Measurements from ENCODE around the gene PBX3. TPM values are rescaled to one million over a fixed set of nuclear protein-coding genes. Genes with fewer than 3 reads are reported as not detected.

Gene PBX3
- polyA plus RNA-seq, 5 donors, result 36.5 to 47.7 (median 44.4) TPM

DNA sequence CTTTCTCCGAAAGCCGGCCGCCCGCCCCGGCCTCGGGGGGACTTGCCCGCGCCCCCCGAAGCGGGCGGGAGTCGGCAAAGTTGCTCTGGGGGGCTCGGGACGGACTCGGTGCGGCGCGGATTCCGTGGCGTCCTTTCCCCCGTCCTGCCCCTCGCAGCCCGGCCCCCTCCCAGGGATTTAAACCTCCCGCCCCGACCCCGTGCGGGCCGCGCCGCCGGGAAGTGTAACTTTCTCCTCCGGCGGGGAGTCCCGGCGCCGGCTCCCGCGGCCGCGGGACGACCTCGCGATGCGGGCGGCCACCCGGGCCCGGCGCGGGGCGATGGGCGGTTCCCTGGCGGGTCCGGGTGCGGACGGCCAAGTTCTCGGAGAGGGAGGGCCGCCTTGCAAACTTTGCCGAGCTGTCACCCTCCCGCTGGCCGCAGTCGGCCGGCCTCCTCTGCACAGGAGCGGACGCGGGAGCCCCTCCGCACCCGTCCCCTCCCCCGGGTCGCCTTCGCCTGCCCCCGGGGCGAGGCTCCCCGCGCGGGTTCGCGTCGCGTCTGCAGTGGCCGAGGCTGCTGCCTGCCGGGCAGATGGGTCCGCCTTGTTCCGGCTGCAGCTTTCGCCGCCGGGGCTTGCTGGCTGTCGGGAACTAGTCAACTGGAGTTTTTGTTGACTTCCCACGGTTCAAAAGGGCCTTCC is 732 bp downstream of the PBX3 start:
- DNase-seq, result no peak

DNA sequence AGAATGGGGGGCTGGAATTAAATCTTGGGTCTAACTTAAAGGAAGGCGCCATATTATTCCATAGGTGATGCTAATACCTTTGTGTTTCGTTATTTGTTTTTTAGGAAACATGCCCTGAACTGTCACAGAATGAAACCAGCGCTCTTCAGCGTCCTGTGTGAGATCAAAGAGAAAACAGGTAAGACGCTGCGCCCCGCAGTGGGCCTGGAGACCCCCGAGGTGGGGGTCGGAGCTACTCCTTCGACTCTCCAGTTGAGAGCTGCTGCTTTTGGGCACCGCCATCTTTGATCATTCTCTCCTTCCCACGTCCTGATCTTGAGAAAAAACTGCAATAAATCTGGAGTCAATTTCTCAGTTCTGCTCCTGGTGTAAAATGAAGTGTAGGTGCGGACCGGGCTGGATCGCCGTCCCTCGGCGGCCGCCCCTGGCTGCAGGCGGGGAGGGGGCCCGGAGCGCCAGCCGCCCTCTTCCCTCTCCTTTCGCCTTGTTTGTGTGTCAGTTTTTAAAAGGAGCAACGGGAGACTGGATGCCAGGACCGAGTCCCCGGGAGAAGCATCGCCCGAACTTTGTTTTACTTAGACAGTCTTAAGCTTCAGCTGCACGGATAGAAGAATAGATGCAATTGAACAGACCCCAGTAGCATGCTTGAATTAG is 1.4 kb downstream of the PBX3 start:
- DNase-seq, result no peak

DNA sequence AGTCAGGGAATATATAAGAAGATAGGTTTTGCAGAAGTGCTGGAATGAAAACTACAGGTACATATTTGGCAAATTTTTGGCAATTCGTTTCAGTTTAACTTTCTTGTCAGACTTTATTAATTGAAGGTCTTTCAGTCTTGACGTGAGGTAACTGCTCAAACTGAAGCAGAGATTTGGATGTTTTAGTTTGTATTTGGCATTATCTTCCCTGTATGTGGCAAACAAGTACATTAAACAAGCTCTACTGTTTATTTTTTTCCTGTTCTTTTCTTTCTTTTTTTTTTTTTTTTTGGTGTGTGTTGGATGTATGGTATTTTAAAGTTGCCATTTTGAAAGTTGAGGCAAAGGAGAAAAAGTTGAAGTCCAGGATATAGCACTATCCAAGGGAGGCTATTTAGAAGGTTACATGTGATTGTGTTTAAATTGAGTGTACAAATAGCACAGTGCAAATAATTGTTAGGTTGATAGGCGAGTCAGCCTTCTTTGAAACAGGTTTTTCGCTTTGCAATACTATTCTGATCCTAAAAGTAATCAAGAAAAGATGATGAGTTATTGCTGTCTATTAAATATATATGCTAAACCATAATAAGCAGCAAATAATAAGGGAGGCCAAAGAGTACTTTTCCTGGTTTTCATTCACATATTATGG is 2.2 kb downstream of the PBX3 start:
- no peak for DNase-seq

DNA sequence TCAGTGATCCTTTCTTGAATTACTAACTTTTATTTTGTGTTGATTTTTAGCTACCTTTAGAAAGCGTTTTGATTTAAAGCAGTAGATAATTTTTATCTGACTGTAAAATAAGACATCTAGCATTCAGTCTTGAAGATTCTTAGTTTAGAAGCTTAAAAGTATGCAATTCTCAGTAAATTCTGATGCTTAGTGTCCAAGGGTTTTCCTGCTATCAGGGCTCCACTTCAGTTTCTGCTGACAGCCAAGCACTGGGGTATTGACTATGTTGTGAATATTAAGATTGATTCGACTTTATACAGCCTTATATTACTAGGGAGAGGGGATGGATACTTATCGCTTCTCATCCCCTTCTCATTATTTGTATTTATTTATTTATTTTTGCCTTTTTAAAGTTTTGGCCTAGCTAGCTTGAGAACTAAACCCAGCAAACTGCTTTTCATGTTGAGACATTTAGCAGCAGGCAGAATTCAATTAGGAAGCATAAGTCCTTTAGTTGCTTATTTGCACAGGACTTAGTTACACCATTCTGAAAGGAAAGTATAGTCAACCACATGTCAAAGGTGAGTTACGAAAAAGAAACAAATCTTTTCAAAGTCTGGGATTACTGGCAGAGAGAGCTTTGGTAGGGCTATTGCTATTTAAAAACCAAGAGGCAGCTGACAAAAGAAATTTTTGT is 2.9 kb downstream of the PBX3 start:
- no peak for DNase-seq

DNA sequence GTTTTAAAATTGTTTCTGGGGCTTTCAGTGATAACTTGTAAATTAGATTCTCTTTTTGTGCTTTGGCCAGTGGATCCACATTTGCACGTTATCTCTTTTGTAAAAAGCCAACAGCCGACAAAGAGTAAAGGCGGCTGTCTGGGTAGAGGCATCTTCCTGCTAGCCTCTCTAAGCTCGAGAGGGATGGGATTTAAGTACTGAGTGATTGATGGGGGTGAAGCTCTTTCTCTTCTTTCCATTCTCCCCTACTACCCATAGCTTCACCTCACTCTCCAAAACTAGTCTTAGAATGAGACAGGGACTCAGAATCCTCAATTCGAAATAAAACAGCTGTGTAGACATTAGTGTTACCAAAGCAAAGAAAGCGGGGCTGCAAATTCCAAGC is 3.4 kb downstream of the PBX3 start:
- DNase-seq, result no peak

DNA sequence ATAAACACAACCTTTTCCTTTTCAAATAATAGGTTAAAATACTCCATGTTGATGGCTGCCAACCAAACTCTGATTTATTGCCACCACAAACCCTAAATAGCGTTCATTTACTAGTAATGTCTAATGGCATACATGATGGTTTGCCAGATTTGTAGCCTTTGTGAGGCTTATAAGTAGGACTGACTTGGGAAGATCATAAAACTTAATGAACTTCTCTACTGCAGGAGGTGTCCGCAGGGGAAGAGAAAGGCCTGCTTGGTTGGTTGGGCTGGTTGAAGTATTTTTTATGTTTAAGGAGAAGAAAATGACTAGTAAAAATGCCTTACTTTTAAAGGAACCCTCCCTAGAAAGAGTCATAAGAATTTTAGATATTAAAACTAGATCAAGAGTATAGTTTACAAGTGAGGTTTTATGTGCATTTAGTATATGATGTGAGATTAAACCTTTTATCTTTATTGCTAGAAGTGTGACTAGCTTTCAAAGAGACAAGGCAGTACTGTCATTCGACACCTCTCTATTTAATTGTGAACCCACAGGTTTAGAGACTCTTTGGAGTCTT is 5.0 kb downstream of the PBX3 start:
- DNase-seq, result no peak

DNA sequence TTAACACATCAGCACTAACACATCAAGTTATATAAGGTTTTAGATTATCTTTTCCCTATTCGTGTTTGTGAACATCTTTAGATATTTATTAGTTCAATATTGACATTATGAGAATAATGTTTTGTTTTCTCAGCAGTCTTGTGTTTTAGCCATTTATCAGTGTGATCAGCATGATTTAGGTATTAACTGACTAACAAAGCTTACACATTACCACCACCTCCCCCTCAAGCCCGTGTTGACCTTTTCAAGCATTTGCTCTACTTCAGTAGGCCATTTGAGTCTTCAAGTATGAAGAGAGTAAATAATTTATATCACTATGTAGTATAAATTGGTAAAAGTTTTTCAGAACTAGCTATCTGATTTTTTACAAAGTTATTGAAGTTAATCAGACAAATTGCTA is 6.9 kb downstream of the PBX3 start:
- no peak for DNase-seq

DNA sequence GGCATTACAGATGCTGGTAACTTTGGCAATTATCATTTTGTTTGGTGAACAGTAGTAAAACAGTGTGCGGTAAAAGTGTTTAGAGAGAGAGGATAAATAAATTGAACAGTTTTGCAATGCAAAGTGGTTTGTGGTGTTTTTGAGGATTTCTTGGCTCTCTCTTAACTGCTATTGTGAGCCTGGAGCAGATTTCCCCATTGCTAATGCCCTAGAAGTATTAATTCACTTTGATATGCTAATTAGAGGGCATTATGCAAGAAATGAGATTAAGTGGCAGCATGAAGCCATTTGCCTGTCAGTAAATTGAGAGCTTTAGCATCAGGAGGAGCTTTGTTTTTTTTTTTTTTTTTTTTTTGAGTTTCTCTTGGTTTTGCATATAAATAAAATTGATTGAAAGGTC is 8.2 kb downstream of the PBX3 start:
- no peak for DNase-seq

DNA sequence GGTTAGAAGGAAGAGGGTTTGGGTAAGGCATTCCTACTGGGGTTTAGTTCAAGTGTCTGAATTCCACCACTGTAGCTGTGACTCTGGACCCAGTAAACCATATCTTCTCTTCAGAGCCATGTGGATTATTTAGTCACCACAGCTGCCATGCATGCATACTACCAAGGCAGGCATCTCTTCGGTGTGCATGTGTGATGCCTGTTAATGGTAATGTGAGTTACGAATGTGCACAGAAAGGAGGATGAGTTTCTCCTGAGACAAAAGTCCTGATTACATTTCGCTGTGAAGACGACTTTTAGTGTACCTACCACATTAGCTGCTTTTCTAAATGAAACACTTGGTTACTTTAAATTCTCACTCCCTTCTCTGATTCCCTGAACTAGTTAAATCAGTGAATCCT is 9.3 kb downstream of the PBX3 start:
- no peak for DNase-seq

DNA sequence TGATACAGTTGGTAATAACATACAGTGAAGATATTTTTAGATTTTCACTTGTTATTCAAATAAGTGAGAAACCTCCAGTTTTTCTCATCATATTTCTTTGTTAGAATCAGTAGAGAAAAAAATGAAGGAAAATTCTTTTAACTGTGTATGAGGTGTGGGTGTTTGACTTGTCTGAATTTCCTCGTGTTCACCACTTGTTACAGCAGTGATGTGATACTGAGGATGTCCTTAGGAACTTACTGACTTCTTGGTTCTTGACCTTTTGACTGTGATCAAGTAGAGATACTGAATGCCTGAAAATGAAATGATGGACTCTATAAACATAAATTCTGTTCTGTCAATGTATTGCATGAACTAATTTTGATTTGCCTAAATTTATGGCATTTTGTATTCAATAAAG is 10.7 kb downstream of the PBX3 start:
- DNase-seq, result no peak

DNA sequence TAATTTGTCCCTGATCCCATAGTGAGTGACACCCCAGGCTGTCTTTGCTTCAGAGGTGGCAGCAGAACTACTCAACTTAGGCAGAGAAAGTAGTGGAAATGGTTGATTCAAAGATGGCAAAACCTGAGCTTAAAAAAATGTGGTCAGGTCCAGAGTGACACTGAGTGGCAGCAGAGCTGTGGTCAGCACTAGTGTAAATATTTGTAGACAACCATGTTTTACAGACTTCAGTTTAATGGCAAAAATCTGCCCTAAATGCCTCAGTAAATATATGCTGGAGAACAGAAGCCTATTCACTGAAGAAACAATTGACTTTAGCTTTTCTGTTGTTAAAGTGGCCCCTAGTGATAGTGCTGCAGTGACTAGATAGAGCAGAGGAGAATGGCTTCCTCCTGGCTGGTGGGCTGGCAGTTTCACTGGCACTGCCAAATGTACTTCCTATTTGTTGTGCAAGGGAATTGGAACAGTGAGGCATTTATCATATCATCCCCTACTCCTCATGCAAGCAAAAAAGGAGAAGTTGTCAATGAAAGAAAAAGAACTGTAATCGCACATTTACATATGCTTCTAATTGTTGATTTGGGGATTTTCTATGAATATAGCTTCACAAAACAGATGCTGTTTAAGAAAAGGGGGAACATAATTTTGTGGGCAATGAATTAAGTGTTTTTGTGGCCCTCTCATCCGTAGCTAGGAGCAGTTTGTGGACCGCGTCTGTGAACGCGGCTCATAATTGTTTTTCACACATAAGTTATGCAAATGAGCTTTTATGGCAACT is 12.0 kb downstream of the PBX3 start:
- no peak for DNase-seq

DNA sequence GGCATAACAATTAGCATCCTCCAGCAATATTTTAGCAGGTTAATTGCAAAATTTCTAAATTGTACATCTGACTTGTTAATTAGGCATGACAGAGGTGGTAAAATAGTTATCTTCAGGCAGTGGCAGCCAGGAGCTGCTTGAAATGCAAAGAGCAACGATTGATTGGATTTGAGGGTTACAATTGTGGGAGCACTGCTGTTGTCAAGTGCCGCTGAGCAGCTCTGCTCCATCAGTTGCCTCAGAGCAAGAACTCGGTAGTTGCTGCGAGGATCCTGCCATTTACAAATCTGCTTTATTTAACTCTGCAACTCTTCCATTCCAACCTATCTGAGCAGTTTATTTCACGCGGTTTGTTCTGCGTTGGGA is 12.6 kb downstream of the PBX3 start:
- no peak for DNase-seq

DNA sequence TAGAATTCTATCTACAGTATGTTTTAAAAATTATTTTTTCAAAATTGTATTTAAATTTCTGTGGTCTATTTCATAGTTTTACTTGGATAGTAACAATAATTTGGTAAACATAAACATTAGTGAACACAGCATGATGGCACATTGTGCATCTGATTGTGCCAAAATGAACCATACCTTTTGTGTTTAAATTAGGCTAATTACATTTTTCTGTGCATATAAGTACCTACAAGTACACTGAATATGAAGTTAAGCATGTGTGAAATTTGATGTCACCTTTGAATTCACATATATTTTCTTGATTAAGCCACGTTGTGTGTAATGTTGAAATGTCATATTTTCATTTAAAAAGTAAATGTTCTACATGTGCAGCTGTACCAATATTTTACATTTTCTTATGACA is 13.4 kb downstream of the PBX3 start:
- DNase-seq, result no peak

DNA sequence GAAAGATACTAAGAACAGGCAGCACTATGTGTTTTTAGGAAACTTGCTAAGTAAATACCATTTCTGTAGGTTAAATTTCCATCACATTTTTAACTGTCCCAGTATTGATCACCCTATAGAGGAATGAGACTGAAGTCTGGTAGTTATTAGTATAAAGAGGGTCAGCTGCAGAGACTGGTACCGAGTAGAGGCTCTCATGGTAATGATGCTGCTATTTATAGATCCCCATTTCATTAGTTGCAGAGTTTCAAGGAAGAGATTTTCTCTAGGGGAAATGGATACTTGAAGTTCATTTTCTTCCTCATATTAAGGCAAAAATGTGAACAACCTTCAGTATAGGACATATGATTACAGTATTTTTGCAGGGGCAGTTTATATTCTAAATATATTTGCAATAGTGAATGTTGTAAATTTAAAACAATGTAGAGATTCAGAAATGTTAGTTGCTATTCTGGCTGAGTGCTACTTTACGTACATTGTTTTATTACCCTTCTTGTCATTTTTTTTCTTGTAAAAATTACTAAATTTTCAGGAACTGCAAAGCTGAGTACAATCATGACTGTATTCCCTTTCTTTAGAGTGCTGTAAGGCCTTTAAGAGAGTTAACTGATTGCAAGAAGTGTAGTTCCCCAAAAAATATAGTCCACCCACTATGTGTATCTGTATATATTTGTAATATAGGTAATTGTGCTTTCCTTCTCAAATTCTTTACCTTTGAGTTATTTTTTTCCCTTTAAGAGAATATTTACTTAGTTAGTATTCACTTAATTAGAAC is 14.7 kb downstream of the PBX3 start:
- no peak for DNase-seq

DNA sequence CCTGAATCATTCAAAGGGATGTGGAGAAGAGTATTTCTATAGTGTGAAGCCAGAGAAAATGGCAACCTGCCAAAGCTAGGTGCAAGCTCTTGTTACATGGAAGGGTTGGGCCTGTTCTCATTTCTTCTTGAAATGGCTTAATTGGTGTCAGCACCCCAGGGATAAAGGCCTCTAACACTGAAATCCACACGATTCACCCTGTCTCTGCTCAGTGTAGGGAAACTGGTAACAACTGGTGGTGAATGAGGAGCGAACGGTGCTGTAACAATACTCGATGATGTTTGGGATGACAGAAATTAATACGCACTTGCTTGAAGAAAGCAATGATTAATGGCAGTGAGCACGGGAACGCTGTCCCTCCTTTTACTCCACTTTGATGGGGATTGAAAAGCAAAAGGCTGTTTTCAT is 16.2 kb downstream of the PBX3 start:
- DNase-seq, result no peak

DNA sequence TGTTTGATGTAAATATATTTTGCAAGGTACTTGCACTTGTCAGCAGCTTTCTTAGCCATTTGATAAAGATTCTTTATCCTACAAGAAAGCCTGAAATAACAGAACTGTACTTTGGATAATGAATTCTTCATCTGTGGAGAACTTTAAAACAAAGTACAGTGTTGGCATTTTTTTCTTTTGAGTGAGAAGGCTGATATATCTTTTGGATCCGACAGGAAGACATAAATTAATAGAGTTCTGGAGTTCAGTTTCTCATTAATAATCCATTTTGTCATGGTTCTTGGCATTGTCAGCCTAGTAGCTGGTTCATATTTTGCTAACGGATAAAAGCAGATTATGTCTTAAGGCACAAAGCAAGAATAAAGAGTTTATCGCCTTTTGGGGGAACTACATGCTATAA is 17.0 kb downstream of the PBX3 start:
- no peak for DNase-seq

DNA sequence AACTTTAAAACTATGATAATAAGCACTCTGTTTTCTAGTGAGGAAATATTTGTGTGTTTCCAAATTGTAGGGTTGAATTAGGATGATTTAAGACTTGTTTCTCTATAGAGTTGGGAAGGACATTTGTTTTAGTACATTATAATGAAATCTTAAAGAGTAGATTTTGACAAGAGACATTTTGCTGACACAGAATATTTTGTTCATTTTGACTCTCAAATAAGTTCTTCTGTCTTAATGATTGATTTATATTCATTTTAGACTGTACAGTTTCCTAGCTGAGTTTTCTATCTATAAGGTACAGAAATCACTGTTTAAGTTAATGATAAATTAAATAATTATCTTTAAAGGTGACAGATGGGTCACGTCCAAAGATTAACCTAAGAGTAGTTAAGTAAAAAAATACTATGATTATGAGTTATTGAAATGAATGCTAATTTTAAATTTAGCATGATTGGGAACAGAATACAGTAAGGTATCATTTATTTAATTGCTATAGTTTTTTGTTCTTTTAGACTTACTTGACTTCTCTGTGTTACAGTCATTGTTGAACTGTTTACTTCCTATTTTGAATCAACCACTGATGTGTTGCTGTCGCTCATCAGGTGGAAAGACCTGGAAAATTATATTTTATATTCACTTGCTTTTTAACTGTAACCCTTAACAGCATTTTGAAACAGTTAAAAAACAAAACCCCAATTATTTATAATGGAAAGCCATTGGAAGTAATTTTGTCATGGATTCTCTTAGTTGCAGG is 19.5 kb downstream of the PBX3 start:
- no peak for DNase-seq

DNA sequence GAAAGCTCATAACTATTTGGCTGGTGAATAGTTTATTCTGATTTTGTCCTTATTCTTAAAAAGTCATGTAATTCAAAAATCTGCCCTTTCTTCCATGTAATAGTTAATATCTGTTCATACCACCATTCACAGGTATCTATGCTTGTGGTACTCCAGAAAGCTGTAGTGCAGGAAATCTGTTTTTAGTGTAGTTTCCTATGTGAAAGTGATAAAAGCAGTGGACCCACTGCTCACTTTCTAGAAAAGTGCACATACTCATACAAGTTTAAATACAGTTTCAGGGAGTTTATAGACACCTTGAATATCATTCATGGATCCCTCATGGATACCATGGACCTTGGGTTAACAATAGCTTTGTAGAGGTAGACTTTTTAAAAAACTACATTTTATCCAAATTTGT is 20.2 kb downstream of the PBX3 start:
- DNase-seq, result no peak

DNA sequence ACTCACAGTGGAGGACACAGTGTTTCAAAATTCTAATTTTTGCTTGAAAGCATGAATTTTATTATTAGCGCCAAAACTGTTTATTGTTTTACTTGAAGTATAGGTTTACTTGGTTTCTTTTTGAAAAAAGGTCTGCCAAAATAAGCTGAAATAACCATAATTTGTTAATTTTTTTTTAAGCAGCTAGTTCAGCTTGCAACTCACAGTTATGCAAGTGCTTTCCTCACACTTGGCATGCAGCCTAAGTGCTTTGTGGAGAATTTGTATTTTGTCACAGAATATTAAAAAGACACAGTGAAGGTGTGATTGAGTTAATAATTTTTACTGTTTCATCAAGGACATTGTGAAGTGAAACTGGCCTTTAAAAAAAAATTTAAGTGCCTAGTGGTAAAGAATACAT is 21.6 kb downstream of the PBX3 start:
- DNase-seq, result no peak

DNA sequence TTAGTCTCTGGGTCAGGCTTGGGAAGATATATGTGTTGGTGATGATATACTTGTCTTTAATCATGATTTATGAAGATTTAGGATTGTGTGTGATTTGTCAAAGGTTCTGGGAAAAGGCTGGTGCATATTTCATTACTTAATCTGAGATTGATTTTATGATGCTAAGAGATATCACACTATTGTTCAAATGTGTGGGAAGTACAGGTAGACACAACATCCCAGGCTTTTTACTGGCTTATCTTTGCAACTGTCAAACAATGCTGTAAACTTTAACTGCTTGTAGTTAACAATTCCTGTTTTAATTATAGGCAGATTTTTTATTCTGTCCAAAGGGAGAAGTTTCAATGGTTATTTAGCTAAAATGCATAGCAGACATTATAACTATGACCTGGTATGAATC is 23.9 kb downstream of the PBX3 start:
- no peak for DNase-seq

All from right lung (tissue), 5 donors.